ENCODE results near the gene AFTPH. TPM values are rescaled to one million over a fixed set of nuclear protein-coding genes. Genes with fewer than 3 reads are reported as not detected.

AFTPH gene
- total and polyA plus RNA-seq, 9 of the 15 experiments (the other 6 are each of a cell fraction or from before 2014, with no cell fraction given): 8.0 to 26.2 (median 13.8) TPM

GRCh38 chr2:64640153-64641044 is 116.3 kb downstream of the AFTPH start (continued):
- TF ChIP-seq RNF219 (CRISPR knock-in tag; IDR thresholded peaks at IDR 0.05) (no peak), RAD51 (IDR thresholded peaks at IDR 0.05; ENCODE audit: borderline replicate concordance, low read depth) (peak; percentile 84), TAL1 (IDR thresholded peaks at IDR 0.05) (no peak), ZBED1 (IDR thresholded peaks at IDR 0.05) (0 out of 2 replicates have a peak, but pooled peaks have one; percentile 56), ZNF445 (CRISPR knock-in tag; IDR thresholded peaks at IDR 0.05; ENCODE audit: low read depth) (no peak), BRCA1 (IDR thresholded peaks at IDR 0.05) (no peak), BRCA1 (CRISPR knock-in tag; IDR thresholded peaks at IDR 0.05) (no peak), CBFA2T2 (conservative IDR thresholded peaks at IDR 0.05) (peak; percentile 50; the same call in 1 of the 2 replicates), ZNF354B (CRISPR knock-in tag; IDR thresholded peaks at IDR 0.05) (no peak), ZSCAN29 (IDR thresholded peaks at IDR 0.05) (no peak), KAT7 (CRISPR knock-in tag; IDR thresholded peaks at IDR 0.05; ENCODE audit: borderline replicate concordance) (0 out of 2 replicates have a peak, but pooled peaks have one; percentile 9), ZNF79 (CRISPR knock-in tag; IDR thresholded peaks at IDR 0.05; ENCODE audit: low read depth) (no peak), ZFX (CRISPR knock-in tag; IDR thresholded peaks at IDR 0.05) (0 out of 2 replicates have a peak, but pooled peaks have one; percentile 23), CREM (IDR thresholded peaks at IDR 0.05; ENCODE audit: low read depth) (0 out of 2 replicates have a peak, but pooled peaks have one; percentile 6)
- TF ChIP-seq, protein P1, sequence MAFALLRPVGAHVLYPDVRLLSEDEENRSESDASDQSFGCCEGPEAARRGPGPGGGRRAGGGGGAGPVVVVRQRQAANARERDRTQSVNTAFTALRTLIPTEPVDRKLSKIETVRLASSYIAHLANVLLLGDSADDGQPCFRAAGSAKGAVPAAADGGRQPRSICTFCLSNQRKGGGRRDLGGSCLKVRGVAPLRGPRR (CRISPR knock-in tag; IDR thresholded peaks at IDR 0.05): no peak
- TF ChIP-seq, protein P2, sequence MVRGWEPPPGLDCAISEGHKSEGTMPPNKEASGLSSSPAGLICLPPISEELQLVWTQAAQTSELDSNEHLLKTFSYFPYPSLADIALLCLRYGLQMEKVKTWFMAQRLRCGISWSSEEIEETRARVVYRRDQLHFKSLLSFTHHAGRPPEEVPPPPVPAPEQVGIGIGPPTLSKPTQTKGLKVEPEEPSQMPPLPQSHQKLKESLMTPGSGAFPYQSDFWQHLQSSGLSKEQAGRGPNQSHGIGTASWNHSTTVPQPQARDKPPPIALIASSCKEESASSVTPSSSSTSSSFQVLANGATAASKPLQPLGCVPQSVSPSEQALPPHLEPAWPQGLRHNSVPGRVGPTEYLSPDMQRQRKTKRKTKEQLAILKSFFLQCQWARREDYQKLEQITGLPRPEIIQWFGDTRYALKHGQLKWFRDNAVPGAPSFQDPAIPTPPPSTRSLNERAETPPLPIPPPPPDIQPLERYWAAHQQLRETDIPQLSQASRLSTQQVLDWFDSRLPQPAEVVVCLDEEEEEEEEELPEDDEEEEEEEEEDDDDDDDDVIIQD (CRISPR knock-in tag; IDR thresholded peaks at IDR 0.05): no peak
- TF ChIP-seq, protein P3, sequence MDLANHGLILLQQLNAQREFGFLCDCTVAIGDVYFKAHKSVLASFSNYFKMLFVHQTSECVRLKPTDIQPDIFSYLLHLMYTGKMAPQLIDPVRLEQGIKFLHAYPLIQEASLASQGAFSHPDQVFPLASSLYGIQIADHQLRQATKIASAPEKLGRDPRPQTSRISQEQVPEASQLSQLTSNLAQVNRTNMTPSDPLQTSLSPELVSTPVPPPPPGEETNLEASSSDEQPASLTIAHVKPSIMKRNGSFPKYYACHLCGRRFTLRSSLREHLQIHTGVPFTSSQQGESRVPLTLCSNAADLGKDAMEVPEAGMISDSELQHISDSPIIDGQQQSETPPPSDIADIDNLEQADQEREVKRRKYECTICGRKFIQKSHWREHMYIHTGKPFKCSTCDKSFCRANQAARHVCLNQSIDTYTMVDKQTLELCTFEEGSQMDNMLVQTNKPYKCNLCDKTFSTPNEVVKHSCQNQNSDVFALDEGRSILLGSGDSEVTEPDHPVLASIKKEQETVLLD (IDR thresholded peaks at IDR 0.05): no peak

Data from K562 (cell line).